Measurements from ENCODE around the gene MACO1. TPM values are rescaled to one million over a fixed set of nuclear protein-coding genes. Genes with fewer than 3 reads are reported as not detected.
"Not testable (repeated sequence)": the region's sequence is repeated elsewhere in the genome, so short reads cannot be mapped to it uniquely, and the experiment has no call there.

The MACO1 gene
- total RNA-seq, 1 experiment from 2014 or later = 84.0 TPM

DNA sequence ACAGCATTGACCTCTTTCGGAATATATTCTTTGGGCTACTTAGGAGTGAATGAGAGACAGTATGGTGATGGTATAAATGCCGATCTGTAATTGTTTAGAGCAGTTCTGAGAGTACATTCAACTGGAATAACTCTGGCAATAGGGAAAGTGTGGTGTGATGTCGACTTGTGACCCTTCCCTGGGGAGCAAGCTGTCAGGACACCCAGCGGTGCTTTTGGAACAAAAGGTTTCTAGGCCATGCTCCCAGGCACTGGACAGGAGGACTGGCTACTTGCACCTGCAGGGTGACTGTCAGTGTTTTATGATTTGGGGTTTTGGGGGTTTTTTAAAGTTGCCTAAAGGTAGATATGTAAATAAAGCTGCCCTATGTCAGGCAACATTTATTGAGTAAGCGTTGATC is 50.9 kb downstream of the MACO1 start:
- DNase-seq (ENCODE audit: low spot score) = no peak
- in situ Hi-C loops (cut with HindIII; ENCODE audit: low sequenced_read_pairs) = no loop called here

DNA sequence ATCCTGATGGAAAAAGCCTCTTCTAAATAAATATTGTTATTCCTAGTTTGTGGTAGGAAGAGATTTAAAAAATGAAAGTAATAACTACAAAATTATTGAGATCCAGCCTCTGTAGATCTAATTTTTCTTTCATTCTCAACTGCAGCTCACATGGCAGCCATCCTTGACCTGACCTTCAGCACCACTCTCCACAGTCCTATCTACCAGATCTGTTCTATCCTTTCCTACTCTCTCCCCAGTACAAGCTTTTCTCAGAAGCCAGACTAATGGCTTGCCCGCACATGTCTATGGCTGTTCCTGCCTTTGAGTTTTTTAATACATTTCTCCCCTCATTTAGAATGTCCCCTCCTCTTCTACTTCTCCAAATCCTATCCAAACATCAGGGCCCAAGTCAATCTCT is 51.5 kb downstream of the MACO1 start:
- in situ Hi-C loops (cut with HindIII; ENCODE audit: low sequenced_read_pairs) = no loop called here
- DNase-seq (ENCODE audit: low spot score) = no peak

DNA sequence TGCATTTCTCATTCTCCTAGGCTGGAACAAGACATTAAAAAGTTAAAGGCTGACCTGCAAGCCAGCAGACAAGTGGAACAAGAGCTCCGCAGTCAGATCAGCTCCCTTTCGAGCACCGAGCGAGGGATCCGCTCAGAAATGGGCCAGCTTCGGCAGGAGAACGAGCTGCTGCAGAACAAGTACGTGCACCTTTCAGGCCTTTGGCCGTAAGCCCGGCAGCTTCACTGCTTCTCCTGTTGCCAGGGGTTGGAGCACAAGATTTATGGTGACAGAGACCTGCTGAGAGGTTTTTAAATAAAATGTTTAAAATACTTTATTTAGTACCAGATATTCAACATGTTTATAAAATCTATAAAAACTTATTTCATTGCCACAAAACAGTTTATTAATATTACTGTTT is 53.4 kb downstream of the MACO1 start:
- in situ Hi-C loops (cut with HindIII; ENCODE audit: low sequenced_read_pairs) = no loop called here
- DNase-seq (ENCODE audit: low spot score) = peak; percentile 86

DNA sequence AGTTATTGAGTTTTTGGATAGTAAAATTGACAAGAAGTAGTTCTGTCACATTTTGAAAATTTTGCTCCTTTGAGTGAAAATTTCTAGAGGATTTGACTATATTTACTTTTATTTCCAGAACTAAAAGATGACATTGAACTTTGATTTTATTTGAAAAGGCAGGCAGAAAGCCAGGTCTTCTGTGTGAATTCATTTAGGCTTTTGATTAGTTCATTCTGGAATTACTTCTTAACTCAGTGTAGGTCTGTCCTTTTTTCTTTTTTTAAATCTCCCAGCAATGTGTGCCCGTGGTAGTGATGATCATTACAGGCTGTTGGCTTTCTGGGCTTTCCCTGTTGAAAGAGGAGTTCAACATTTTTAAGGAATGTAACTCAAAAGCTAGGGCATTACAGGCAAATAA is 53.8 kb downstream of the MACO1 start:
- in situ Hi-C loops (cut with HindIII; ENCODE audit: low sequenced_read_pairs) = no loop called here

DNA sequence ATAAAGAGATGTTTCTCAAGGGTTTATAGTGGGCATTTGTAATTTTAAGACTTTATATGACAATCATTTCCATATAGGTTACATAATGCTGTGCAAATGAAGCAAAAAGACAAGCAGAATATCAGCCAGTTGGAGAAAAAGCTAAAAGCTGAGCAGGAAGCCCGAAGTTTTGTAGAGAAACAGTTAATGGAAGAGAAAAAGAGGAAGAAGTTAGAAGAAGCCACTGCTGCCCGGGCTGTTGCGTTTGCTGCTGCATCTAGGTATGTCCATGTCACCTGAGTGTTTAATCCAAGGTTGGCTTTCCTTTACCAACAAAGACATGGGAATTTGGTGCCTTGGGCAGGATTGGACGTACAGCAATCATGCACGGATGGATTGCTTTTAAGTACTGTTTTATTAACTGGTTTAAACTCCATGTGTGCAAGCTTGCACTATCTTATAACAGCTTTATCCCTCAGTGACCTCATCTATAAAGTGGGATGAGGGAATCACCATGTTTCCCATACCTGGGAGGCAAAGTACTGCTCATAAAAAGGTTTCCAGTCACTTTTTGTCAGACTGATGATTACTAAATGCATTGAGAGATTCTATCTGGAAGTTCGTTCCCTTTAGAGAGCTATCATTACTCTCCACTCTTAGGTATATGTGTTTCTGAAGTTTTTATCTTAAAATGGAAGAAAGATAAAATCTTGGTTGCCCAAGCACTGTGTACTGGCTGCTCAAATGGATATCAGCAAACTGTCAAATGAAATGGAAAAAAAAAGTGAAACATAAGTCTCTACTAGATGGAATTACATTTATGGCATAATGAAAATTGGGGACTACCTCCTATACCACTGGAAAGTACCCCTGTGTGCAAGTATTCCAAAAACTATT is 55.1 kb downstream of the MACO1 start:
- in situ Hi-C loops (cut with HindIII; ENCODE audit: low sequenced_read_pairs) = no loop called here
- DNase-seq (ENCODE audit: low spot score) = peak; percentile 40

More for the DNA sequence above, 53.8 kb downstream of the MACO1 start:
- DNase-seq (ENCODE audit: low spot score) = no peak

DNA sequence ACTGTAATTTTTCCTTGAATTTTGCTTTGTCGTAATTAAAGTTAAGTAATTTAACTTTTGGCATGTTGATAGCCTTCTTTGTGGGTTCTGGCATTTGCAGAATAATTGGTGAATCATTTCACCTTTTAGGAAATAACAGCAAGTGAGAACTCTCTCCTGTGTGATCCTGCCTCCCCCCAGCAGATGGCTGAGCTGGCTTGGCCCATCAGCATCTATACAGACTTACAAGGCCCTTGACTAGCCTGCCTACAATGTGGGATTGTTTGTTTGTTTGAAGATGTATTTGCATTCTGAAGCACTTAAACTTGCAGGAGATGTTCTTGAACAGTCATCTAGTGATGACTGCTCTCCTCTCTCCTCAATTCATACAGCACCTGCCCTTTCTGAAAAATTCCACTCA is 55.9 kb downstream of the MACO1 start:
- DNase-seq (ENCODE audit: low spot score) = peak; percentile 81
- in situ Hi-C loops (cut with HindIII; ENCODE audit: low sequenced_read_pairs) = no loop called here

DNA sequence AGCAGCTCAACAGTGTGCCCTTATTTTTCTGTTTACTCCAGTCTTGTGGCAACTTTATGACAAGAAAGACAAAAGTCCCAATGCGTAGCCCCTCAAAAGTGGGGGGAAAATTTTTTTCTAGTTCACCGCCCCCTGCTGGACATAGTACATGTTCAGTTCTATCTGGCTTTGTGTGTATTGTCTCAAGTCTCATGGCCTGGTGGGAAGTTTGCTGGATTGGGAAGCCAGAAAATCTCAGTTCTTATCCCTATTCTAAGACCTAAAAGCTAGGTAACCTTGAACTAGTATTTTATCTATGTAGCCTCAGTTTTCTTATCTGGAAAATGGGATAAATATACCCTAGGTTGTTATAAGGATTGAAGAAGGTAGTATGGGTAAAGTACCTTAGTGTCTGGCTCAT is 56.9 kb downstream of the MACO1 start:
- no peak for DNase-seq (ENCODE audit: low spot score)
- in situ Hi-C loops (cut with HindIII; ENCODE audit: low sequenced_read_pairs) = no loop called here

DNA sequence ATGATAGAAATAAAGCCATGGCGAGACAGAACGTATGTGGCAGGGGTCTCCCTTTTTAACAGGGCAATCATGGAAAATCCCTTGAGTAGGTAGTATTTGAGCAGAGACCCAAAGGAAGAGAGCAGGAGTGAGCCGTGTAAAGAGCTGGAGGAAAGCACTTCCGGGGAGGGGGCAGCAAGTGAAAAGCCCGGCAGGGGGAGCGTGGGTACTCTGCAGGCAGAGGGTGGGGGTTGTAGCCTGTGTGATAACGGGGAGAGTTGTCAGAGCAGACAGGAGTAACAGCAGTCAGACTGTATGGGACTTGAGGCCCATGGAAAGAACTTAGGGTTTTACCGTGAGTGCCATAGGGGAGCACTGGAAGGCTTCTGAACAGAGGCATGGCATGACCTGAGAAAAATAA is 61.6 kb downstream of the MACO1 start:
- in situ Hi-C loops (cut with HindIII; ENCODE audit: low sequenced_read_pairs) = no loop called here
- no peak for DNase-seq (ENCODE audit: low spot score)

DNA sequence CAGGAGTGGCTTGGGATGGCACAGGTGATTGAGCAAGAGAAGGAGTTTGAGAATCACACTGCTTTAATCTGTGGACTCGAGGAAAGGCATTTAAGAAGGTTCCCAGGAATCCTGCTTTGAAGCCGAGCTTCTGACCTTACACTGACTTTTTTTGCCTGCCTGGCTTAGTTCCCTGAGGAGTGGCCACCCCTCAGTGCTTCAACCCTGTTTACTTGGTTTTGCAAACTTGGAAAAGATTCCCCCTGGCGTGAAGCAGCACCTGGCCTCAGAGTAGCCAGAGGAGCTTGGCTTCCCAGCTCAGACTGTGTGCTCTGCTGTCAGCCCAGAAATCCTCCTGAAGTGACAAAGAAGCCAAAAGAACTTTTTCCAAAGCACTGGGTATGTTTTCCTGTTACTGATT is 64.3 kb downstream of the MACO1 start:
- no peak for DNase-seq (ENCODE audit: low spot score)
- in situ Hi-C loops (cut with HindIII; ENCODE audit: low sequenced_read_pairs) = no loop called here

DNA sequence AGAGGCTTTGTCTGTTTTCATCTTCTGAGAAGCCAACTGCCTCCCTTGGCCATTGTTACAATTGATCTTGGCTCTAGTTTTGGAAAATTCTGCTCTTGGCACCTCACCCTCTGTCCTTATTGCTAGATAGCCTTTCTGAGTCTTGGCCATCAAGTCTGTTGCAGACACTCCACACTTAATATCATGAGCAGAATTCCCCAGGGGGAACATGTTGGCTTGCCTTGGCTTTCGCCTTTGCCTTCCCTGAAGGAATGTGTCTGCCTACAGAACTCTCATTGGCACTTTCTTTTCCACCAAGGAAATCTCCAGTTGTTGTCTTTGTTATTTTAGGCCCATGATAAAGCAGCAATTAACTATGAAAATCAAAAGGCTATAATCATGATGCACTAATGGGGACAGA is 70.0 kb downstream of the MACO1 start:
- in situ Hi-C loops (cut with HindIII; ENCODE audit: low sequenced_read_pairs) = no loop called here
- DNase-seq (ENCODE audit: low spot score) = no peak

DNA sequence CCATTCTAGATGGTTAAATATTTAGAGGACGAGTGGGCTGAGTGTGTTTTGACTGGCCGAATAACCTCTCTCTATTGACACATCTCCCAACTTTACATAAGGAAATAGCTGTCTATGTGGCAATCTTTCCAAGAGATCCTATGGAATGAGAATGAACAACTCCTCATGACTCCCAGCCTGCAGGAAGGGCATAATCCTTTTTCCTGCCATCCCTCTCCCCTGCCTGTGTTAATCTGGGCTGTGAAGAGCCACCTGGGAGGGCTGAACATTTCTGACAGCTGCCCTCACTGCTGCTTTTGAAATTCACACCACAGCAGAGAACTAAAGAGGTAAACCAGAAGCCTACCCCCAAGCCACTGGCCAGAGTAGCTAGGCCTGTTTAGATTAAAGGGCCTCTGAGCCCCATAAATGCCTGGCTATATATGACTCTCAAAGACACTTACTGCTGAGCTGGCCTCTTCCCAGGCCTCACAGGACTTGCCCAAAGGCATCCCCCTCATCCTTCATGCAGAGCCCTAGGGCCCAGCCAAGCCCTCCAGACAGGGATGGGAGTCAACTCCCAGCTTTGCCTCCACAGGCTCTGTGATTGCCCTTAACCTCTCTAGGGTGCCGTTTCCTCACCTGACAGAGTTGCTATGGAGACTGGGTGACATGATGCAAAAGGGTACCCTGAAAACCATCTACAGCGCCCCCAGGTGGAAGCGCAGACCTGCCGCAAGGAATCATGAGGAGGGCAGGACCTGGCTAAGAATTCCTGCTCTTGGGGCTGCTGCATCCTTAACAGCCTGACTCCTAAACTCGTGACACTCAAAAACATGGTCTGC is 70.8 kb downstream of the MACO1 start:
- DNase-seq (ENCODE audit: low spot score) = no peak
- in situ Hi-C loops (cut with HindIII; ENCODE audit: low sequenced_read_pairs) = no loop called here

DNA sequence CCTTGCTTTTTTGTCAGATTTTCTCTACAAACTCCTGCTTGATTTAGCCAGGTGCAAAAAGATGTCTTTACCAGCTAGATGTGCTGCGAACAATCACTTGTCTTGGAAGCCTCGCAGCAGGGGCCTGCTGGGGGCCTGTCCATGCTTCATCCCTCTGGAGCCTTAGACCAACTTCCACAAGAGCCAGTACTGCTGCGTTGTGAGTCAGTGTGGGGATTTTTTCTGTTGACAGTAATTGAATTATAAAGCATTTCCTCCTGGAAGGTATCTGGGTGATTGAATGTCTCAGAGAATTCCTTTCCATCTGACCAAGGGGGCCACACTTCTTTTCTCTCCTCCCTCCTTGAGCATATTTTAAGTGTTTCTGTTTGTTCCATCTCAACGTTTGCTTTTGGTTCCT is 72.3 kb downstream of the MACO1 start:
- in situ Hi-C loops (cut with HindIII; ENCODE audit: low sequenced_read_pairs) = no loop called here

DNA sequence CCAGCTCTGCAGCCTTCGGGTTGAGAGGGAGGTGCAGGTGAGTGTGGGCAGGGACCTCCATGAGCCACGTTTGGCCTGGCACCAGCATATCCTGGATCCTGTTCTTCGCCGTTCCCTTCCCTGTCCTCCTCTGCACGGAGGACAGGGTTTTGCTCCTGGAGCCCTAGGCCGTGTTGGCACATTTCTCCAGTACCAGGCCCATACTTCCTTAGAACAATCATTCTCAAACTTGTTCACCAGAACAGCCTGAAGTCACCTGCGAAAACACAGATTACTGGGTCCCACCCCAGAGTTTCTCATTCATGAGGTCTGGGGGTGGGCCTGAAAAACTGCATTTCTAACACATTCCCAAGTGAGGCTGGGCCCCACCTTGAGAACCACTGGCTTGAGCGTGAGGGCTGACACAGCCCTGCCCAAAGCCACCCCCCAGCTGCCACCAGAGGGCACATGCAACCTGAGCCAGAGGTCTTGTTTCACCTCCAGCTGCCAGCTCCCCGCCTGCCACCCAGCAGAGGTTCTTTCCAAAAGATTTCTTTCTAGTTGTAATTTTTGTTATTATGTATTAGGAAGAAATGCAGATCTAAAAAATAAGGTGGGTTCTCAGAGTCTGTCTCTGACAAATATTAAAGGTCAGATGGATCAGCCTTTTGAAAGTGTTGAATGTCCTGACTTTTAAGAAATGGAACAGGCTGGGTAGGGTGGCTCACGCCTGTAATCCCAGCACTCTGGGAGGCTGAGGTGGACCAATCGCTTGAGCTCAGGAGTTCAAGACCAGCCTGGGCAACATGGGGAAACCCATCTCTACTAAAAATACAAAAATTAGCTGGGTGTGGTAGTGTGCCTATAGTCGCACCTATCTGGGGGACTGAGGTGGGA is 73.1 kb downstream of the MACO1 start:
- DNase-seq (ENCODE audit: low spot score) = no peak
- in situ Hi-C loops (cut with HindIII; ENCODE audit: low sequenced_read_pairs) = no loop called here

More for the DNA sequence above, 72.3 kb downstream of the MACO1 start:
- no peak for DNase-seq (ENCODE audit: low spot score)

DNA sequence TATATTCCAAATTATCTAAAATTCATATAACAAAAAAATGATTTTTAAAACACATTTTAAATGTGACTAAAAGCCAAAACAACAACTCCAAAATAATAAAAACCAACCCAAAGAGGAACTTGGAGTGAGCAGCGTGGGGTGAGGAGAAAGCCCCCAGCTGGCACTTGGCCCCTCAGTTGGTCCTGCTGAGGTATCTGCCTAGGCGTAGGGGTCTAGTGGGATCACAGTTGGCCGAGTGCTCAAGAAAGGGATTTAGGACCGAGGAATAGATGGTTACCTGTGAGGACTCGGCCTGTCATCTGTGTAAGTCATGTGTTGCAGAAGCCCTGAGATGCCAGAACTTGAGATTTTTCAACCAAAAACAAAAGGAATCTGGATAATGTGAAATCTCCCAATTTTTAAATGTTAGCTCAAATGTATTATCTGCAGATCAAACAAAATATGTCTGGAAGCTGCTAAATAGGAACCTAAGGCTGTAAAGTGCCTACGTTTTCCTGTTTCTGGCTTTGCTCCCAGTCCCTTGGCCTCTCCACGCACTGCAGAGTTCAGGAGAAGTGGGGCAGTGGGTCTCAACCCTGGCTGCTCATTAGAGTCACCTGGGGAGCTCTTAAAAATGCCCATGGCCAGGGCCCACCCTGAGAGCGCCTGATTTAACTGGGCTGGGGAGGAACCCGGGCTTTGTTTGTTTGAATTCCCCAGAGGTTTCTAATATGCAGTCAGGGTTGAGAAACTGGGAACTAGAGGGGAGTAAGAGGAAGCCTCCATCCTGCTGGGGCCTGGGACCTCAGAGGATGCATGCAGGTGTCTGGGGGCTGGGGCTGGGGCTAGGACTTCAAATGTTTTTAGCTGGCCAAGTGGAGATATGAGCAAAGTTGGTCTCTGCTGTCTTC is 74.3 kb downstream of the MACO1 start:
- in situ Hi-C loops (cut with HindIII; ENCODE audit: low sequenced_read_pairs) = no loop called here
- peak; percentile 49 for DNase-seq (ENCODE audit: low spot score)

DNA sequence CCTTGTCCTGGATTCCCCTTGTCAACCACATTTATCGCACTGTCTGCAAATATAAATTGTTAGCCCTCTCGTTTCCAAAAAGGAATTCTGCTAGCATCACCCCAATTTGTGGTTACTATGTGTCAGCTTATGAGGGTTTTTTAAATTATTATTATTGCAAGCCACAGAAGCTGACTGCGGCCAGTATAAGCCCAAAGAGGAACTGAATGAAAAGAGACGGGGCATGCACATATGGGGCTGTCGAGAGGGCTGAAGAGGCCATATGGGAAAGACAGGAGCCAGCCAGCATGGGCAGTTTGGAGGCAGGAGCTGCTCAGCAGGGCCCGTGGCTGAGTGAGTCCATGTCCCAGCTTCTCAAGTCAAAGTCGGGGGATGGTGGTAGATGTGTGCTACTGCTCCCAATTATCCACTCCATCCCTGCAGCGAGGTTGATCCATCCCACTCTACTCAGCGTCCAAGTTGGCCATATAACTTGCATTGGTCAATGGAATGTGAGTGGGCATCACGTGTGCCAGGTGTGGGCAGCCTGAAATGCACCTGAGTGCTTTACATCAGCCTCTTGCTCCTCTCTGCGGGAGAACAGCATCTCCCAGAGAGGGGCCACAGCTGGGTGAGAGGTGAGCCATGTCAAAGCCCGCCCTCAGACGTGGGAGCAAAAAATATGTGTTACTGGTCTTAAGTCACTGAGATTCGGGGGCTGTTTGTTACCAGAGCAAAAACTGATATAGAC is 75.1 kb downstream of the MACO1 start:
- peak; percentile 94 for DNase-seq (ENCODE audit: low spot score)
- in situ Hi-C loops (cut with HindIII; ENCODE audit: low sequenced_read_pairs) = no loop called here

DNA sequence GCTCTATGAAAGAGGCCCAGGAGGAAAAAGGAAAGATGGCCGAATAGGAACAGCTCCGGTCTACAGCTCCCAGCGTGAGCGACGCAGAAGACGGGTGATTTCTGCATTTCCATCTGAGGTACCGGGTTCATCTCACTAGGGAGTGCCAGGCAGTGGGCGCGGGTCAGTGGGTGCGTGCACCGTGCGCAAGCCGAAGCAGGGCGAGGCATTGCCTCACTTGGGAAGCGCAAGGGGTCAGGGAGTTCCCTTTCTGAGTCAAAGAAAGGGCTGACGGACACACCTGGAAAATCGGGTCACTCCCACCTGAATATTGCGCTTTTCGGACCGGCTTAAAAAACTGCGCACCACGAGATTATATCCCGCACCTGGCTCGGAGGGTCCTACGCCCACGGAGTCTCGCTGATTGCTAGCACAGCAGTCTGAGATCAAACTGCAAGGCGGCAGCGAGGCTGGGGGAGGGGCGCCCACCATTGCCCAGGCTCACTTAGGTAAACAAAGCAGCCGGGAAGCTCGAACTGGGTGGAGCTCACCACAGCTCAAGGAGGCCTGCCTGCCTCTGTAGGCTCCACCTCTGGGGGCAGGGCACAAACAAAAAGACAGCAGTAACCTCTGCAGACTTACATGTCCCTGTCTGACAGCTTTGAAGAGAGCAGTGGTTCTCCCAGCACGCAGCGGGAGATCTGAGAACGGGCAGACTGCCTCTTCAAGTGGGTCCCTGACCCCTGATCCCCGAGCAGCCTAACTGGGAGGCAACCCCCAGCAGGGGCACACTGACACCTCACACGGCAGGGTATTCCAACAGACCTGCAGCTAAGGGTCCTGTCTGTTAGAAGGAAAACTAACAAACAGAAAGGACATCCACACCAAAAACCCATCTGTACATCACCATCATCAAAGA is 76.1 kb downstream of the MACO1 start:
- in situ Hi-C loops (cut with HindIII; ENCODE audit: low sequenced_read_pairs); DNase-seq (ENCODE audit: low spot score): not testable (repeated sequence)

DNA sequence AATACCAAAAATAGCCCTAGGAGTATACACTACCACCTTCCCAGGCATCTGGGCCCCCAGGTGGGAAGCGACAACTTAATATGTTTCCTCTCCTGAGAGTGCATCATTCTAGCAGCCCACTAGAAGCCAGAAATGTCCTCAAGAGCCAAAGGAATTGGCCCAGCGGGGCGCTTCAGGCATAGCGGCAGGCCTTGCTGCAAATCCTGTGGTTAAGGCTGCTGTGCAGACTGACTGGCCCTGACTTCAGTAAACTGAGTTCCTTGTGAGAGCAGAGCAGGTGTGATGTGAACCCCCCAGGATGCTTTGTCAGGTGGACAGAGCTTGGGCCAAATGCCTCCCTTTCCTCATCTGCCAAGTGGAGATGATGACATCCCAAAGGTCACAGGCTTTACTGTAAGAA is 83.0 kb downstream of the MACO1 start:
- in situ Hi-C loops (cut with HindIII; ENCODE audit: low sequenced_read_pairs) = no loop called here
- DNase-seq (ENCODE audit: low spot score) = no peak
